Testis (tissue), 3 donors: Measurements from ENCODE around the gene NCS1. TPM values are rescaled to one million over a fixed set of nuclear protein-coding genes. Genes with fewer than 3 reads are reported as not detected.
"Not testable (repeated sequence)": the region's sequence is repeated elsewhere in the genome, so short reads cannot be mapped to it uniquely, and the experiment has no call there.

Experiments
- DNase-seq: peaks from one replicate; pipeline ENCODE4 v3.0.0-alpha.2; 2019
- H3K27ac ChIP-seq, 2 donors: fragments of 200-600 bp; sonication (generic); one replicate each; pipeline ENCODE4 v1.5.1; 2019
- H3K27me3 ChIP-seq: fragments of 200-600 bp; sonication (generic); one replicate; pipeline ENCODE4 v1.5.1; 2019
- H3K36me3 ChIP-seq: fragments of 200-600 bp; sonication (generic); one replicate; pipeline ENCODE4 v1.5.1; 2017; ENCODE audit warnings: low read depth; ENCODE audit errors: missing control alignments
- H3K4me1 ChIP-seq: fragments of 200-600 bp; sonication (generic); one replicate; pipeline ENCODE4 v1.5.1; 2019
- H3K4me3 ChIP-seq, 2 donors: fragments of 200-600 bp; sonication (generic); one replicate each; pipeline ENCODE4 v1.5.1; 2017 to 2019
- H3K9me3 ChIP-seq: fragments of 200-600 bp; sonication (generic); one replicate; pipeline ENCODE4 v1.5.1; 2017
- CTCF ChIP-seq, 3 experiments: fragments of 450-650 bp in 2 of 3; fragments of 200-600 bp in 1 of 3; sonication (generic) in 1 of 3; IDR thresholded peaks; one replicate each; pipeline ENCODE4 v1.5.1; 2016 to 2019; ENCODE audit warnings: antibody characterized with exemption in 3 of 3, mild to moderate bottlenecking in 2 of 3, moderate library complexity in 1 of 3
- POLR2A ChIP-seq: fragments of 450-650 bp; IDR thresholded peaks from one replicate; pipeline ENCODE4 v1.6.1; 2017; ENCODE audit warnings: antibody characterized with exemption, mild to moderate bottlenecking, moderate library complexity
- WGBS, 2 donors: methylation state at CpG; one replicate each; pipeline ENCODE4 v1.1.5; 2018; 5-methylcytosine and 5-hydroxymethylcytosine counted together
- intact Hi-C: fragments of 100-400 bp; cut with DNase I; formaldehyde crosslinking; loops from one replicate; pipeline ENCODE4 v1.15.1; 2023; ENCODE audit warnings: low total_unique reads
- polyA plus RNA-seq: library from polyadenylated mRNA; stranded (reverse); fragments of 350-450 nt; fragmentation: Illumina TruSeq; extraction: RNeasy Lipid Tissue Mini Kit (QIAGEN cat#74804); gene quantifications from one replicate; pipeline ENCODE4 v1.2.3, GENCODE V29; 2014; ENCODE audit warnings: low read depth, low replicate concordance; ENCODE audit not compliant: insufficient read depth
- total RNA-seq, 2 donors: library from RNA; depleted of rRNA; stranded (reverse); fragments of >200 nt; gene quantifications; one replicate each; pipeline ENCODE4 v1.2.3, GENCODE V29; 2016

NCS1 gene
- total and polyA plus RNA-seq, 3 donors from 2014 or later = 5.2 to 13.0 (median 5.2) TPM

GRCh38 chr9:130271473-130271872 lies 99.3 kb downstream of the NCS1 start:
- no peaks in the 10 kb centered on the region for H3K27me3 ChIP-seq
- H3K4me3 ChIP-seq = no peak overlapping the region
- TF ChIP-seq POLR2A (no peak), CTCF (IDR thresholded peaks at IDR 0.05) (no peak)
- no peaks in the 10 kb centered on the region for H3K9me3 ChIP-seq
- H3K27ac ChIP-seq = no peak overlapping the region
- H3K4me1 ChIP-seq = no peaks in the 10 kb centered on the region
- H3K36me3 ChIP-seq = no peaks in the 10 kb centered on the region
- no peak for DNase-seq
- intact Hi-C loops = no loop called here
- WGBS, 2 donors = 52 to 70% methylated on average over 6 of the region's 6 CpGs

- 87 to 94% methylated on average over 9 of the region's 9 CpGs for WGBS, 2 donors
- Histone ChIP-seq H3K4me3 (no peak overlapping the region), H3K27ac (no peak overlapping the region), H3K36me3 (no peaks in the 10 kb centered on the region), H3K27me3 (no peaks in the 10 kb centered on the region), H3K9me3 (no peaks in the 10 kb centered on the region), H3K4me1 (no peaks in the 10 kb centered on the region)
- no peak for DNase-seq
- TF ChIP-seq CTCF (IDR thresholded peaks at IDR 0.05) = no peak
- intact Hi-C loops = no loop called here
These were observed 103.0 kb downstream of the NCS1 start for GRCh38 chr9:130275156-130275555.

- DNase-seq = no peak
- H3K36me3 ChIP-seq = no peaks in the 10 kb centered on the region
- H3K4me3 ChIP-seq = no peak overlapping the region
- intact Hi-C loops = no loop called here
- H3K27ac ChIP-seq = no peak overlapping the region
- H3K9me3 ChIP-seq = no peaks in the 10 kb centered on the region
- H3K27me3 ChIP-seq = no peaks in the 10 kb centered on the region
- 73 to 96% methylated on average over 2 to 3 of the region's 3 CpGs for WGBS, 2 donors
- no peaks in the 10 kb centered on the region for H3K4me1 ChIP-seq
- TF ChIP-seq CTCF (IDR thresholded peaks at IDR 0.05) (no peak), POLR2A (no peak)
These were observed 103.9 kb downstream of the NCS1 start for GRCh38 chr9:130276121-130276520.

- Histone ChIP-seq H3K4me3 (no peak overlapping the region), H3K9me3 (no peaks in the 10 kb centered on the region), H3K4me1 (peaks cover under 1% of the 10 kb centered on the region), H3K36me3 (no peaks in the 10 kb centered on the region), H3K27me3 (no peaks in the 10 kb centered on the region), H3K27ac (no peak overlapping the region)
- TF ChIP-seq POLR2A = no peak
- DNase-seq = no peak
- intact Hi-C loops = no loop called here
- WGBS, 2 donors = 76 to 80% methylated on average over 1 to 11 of the region's 11 CpGs
These were observed 104.8 kb downstream of the NCS1 start for GRCh38 chr9:130276955-130277354.

- DNase-seq, intact Hi-C loops, H3K4me3 ChIP-seq, H3K27me3 ChIP-seq, H3K27ac ChIP-seq, H3K9me3 ChIP-seq, H3K4me1 ChIP-seq, H3K36me3 ChIP-seq: not testable (repeated sequence)
- WGBS, 2 donors = 94 to 100% methylated on average over 1 of the region's 1 CpG
These were observed 105.3 kb downstream of the NCS1 start for GRCh38 chr9:130277525-130277924.

- Histone ChIP-seq H3K4me1 (peaks cover 5% of the 10 kb centered on the region), H3K27me3 (no peaks in the 10 kb centered on the region)
- WGBS, 2 donors = 82 to 83% methylated on average over 4 of the region's 4 CpGs
These were observed 111.5 kb downstream of the NCS1 start for GRCh38 chr9:130283539-130284248.

More at GRCh38 chr9:130283539-130284248, 111.5 kb downstream of the NCS1 start:
- Histone ChIP-seq H3K9me3 (no peaks in the 10 kb centered on the region), H3K27ac (no peak overlapping the region), H3K36me3 (no peaks in the 10 kb centered on the region), H3K4me3 (no peak overlapping the region)
- no peak for DNase-seq
- TF ChIP-seq POLR2A (no peak), CTCF (IDR thresholded peaks at IDR 0.05) (no peak)
- intact Hi-C loops = no loop called here
